ENCODE data around the gene TRPM1.

Gene TRPM1

DNA sequence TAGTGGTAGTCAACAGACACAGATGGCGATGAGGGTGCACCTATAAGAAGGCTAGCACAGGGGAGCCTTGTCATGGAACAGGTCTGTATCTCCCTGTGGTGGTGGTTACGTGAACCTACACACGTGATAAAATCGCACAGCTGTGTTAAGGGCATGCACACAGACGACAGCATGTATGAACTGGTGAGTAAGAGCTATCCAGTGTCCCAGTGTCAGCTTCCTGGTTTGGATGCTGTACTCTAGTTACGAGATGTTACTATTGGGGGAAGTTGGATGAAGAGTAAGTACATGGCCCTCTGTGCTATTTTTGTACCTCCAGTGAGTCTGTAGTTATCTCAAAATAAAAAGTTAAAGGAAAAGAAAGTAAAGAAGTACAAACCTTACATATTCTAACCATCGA is 148.3 kb downstream of the TRPM1 start:
- TF ChIP-seq TAF1 (IDR thresholded peaks at IDR 0.05; ENCODE audit: borderline replicate concordance, insufficient read depth, low read length) (no peak), SIN3A (IDR thresholded peaks at IDR 0.05; ENCODE audit: borderline replicate concordance, insufficient read depth, low read length) (no peak), FOXP2 (optimal IDR thresholded peaks at IDR 0.05; ENCODE audit: borderline replicate concordance, extremely low read depth, extremely low read length, insufficient read depth) (no peak), POLR2AphosphoS5 (IDR thresholded peaks at IDR 0.05; ENCODE audit: low read depth, low read length) (no peak)
- TF ChIP-seq, protein P1, sequence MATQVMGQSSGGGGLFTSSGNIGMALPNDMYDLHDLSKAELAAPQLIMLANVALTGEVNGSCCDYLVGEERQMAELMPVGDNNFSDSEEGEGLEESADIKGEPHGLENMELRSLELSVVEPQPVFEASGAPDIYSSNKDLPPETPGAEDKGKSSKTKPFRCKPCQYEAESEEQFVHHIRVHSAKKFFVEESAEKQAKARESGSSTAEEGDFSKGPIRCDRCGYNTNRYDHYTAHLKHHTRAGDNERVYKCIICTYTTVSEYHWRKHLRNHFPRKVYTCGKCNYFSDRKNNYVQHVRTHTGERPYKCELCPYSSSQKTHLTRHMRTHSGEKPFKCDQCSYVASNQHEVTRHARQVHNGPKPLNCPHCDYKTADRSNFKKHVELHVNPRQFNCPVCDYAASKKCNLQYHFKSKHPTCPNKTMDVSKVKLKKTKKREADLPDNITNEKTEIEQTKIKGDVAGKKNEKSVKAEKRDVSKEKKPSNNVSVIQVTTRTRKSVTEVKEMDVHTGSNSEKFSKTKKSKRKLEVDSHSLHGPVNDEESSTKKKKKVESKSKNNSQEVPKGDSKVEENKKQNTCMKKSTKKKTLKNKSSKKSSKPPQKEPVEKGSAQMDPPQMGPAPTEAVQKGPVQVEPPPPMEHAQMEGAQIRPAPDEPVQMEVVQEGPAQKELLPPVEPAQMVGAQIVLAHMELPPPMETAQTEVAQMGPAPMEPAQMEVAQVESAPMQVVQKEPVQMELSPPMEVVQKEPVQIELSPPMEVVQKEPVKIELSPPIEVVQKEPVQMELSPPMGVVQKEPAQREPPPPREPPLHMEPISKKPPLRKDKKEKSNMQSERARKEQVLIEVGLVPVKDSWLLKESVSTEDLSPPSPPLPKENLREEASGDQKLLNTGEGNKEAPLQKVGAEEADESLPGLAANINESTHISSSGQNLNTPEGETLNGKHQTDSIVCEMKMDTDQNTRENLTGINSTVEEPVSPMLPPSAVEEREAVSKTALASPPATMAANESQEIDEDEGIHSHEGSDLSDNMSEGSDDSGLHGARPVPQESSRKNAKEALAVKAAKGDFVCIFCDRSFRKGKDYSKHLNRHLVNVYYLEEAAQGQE (IDR thresholded peaks at IDR 0.05; ENCODE audit: insufficient read depth in 1 of 2, low read depth in 2 of 2, low read length in 2 of 2): no peak
